NCI-H146 treated with DMSO at 0.1 percent for 48 hours (cell line): ENCODE results near the gene DUSP22.
"Not testable (repeated sequence)": the region's sequence is repeated elsewhere in the genome, so short reads cannot be mapped to it uniquely, and the experiment has no call there.

Experiments used
- DNase-seq: peaks from one replicate; lab custom pipeline; 2025; ENCODE audit not compliant: unreplicated experiment; lab: John Stamatoyannopoulos, UW

DUSP22 gene

DNA sequence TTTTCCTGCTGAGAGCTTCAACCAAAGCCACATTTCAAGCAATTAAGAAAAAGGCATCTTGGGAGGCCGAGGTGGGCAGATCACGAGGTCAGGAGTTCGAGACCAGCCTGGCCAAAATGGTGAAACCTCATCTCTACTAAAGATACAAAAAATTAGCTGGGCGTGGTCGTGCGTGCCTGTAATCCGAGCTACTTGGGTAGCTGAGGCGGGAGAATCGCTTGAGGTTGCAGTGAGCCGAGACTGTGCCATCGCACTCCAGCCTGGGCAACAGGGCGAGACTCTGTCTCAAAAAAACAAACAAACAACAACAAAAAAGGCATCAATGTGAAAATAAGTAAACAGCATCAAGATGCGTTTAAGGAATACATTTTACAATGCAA lies 85.3 kb downstream of the DUSP22 start:
- DNase-seq: not testable (repeated sequence)

- no peak for DNase-seq
Observed at GRCh38 chr6:378090-378957, 86.0 kb downstream of the DUSP22 start.

DNA sequence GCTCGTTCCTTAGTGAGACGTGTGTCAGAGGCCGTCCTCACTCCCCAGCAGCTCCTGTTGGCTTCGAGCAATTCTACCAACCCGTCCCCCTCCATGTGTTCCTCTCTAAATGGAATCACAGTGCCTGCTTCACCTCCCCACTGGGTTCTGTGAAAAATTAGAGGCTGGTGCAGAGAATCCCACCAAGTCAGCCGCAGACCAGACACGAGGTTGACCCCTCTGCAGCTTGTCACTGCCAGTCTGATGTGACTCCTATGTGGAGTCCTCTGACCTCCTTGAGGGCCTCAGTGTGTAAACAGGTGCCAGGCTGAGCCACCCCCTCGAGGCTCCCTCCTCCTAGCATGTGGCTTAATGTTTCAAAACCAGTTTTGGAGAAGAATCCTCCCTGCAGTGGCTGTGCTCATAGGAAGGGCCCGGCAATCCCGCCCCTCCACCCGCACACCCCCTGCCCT lies 86.7 kb downstream of the DUSP22 start:
- DNase-seq: no peak

DNA sequence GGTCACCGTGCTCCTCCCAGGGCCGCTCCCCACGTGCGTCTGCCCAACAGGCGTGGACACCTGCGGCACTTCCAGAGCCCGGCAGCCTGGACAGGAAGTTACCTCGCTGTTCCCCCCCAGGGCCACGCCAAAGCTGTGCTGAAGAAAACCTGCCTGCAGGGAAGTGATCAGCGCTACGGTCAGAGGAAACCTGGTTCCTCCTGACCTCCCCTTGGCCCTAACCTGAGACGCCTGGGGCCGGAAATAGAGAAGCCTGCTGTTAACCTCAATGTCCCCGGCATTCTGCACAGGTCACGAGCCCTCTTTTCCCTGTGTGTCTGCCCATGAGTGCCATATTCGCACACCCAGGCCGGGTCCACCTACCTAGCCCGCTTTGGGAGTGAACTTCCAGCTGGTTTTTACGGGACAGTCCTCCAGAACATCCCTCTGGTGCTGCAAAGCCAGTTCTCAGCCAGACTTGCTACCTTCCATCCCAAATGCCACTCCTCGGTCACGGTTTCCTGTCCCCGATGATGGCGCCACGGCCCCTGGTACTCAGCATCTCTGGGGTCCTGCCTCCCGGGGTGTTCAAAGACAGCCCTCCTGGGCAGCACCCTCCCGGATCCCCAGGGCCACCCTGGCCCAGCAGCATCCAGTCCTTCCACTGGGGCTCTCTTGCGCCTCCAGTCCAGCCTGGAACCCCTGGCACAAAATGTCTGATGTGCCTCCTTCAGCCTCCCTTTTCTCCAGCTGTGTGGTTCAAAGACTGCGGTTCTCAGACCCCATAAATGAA lies 87.3 kb downstream of the DUSP22 start:
- no peak for DNase-seq

GRCh38 chr6:380234-381218 lies 88.2 kb downstream of the DUSP22 start:
- no peak for DNase-seq

DNA sequence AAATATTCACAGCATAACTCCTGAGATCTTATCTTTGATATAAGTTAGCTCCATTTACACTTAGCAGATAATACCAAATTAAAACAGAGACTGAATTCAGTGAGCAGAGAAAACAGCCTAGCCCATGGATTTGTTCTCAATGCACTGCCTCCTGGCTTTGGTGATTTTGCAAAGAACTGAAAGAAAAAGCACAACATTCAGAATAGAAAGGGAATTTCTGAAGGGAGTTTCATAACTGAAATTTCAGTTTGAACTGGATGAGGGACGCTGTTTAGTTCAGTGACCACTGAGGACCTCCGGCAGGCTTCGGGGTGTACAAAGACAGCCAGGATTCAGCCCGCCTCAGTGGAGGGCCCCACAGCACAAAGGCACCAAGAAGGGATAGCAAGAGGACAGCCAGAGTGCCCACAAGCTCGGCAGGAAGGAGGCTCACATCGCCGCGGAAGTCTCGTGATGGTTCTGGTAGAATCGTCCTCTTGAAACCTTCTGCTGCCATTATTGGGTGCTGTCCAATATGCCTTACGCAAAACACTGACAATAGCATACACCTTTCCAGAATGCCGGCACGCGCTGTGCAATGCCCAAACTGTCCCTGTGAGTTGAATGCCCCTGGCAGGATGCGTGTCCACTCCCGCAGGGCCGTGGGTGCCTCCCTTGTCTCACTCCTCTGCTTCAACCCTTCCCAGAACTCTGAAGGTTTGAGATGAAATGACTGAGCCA lies 89.6 kb downstream of the DUSP22 start:
- DNase-seq: no peak

- DNase-seq: no peak
Observed at GRCh38 chr6:382883-383810, 90.9 kb downstream of the DUSP22 start.

DNA sequence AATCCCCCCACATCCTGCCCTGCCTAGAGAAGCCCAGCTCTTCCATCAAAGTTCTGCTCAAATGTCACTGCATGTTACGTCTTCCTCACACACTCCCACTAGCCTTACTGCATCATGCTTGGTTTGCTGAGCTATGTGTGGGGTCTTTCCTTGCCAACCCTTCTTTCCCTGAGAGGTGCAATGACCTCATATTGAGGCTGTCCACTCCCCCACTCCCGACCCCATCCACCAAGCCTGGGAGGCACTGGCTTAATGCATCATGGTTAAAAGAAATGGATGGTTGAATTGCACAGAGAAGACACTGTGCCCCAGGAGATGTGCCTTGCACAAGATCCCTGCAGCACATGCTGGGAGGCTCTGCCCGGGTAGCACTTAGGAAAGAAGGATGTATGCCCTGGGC lies 91.6 kb downstream of the DUSP22 start:
- no peak for DNase-seq

GRCh38 chr6:384898-385297 lies 92.6 kb downstream of the DUSP22 start:
- no peak for DNase-seq

DNA sequence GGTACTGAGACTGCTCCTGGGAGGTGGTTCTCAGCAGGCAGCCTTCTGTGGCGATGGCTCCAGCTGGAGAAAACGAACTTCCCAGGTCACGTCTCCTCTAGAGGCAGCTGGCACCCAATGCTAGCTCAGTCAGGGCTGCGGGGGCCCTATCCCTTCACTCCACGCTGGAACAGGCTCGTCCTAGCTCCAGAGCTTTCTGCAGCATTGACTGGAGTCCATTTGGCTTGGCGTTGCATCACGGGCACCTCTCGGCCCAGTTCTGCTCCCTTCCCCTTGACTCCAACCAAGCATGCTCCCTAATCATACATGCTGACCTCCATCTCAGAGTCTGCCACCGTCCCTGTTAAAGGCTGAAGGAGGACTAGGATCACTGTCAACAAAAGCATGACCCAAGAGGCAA lies 93.3 kb downstream of the DUSP22 start:
- DNase-seq: no peak

GRCh38 chr6:386688-387266 lies 94.5 kb downstream of the DUSP22 start:
- no peak for DNase-seq

GRCh38 chr6:387293-387741 lies 95.0 kb downstream of the DUSP22 start:
- no peak for DNase-seq

GRCh38 chr6:388202-388903 lies 96.1 kb downstream of the DUSP22 start:
- no peak for DNase-seq

GRCh38 chr6:389143-389542 lies 96.9 kb downstream of the DUSP22 start:
- no peak for DNase-seq

GRCh38 chr6:389622-390021 lies 97.3 kb downstream of the DUSP22 start:
- DNase-seq: no peak

- DNase-seq: no peak
Observed at GRCh38 chr6:390914-391558, 98.7 kb downstream of the DUSP22 start.

DNA sequence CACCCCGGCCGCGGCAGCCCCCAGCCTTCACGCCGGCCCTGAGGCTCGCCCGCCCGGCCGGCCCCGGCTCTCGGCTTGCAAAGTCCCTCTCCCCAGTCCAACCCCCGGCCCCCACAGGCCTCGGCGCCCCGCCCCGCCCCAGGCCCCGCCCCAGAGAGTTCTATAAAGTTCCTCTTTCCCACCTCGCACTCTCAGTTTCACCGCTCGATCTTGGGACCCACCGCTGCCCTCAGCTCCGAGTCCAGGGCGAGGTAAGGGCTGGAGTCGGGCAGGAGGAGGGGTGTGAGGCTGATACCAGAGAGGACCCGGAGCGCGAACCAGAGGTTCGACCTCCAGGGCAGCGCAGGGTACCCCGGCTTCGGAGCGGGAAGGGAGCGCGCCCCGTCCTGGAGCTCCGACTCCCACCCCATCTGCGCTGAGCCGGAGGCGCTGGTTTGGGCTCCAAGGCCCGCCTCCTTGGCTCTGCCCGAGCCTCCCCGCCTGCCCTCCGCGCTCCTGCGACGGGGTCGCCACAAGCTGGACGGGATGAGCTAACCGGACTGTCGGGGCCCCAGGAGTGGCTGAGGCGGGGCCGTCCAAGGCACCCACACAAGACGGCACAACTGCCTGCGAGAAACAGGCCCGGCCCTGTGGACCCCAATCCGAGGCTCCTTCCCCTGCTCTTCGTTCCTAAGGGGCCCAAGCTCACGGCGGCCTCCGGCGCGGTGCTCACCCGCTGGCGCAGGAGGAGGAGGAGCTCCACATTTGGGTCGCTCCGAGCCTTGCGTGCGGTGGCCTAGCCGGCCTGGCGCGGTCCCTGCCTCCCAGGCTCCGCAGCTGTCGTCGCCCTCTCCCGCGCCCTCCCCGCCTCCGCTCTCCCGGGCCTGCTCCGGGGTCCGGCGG lies 99.5 kb downstream of the DUSP22 start, which contains the start of gene IRF4:
Gene IRF4 (plus strand): TSS at position 194 of the 882 bp plus-strand sequence. CDS start 1,401 bp downstream, outside the sequence.
- no peak for DNase-seq
